GM12878 (cell line): ENCODE data around the gene CLIP2. TPM values are rescaled to one million over a fixed set of nuclear protein-coding genes. Genes with fewer than 3 reads are reported as not detected.

Source experiments
- ATAC-seq: fragments of 200-7000 bp; cut with Tn5 transposase; 3 replicates; pipeline ENCODE4 v1.9.1; 2020; ENCODE audit warnings: mild to moderate bottlenecking, moderate library complexity
- BruUV-seq: library from RNA; stranded (reverse); fragments of 400-500 nt; replicated peaks from 2 replicates; lab custom pipeline; 2021; lab: Mats Ljungman, UMichigan
- CTCF ChIA-PET: fragments of 300-600 bp; sonication (Branson Sonifier 250); formaldehyde crosslinking; extraction: SDS; loops from one replicate; lab custom pipeline; 2021; ENCODE audit warnings: inconsistent platforms; lab: Yijun Ruan, JAX
- POLR2A ChIA-PET: fragments of 350-600 bp; formaldehyde crosslinking; extraction: SDS; loops from one replicate; lab custom pipeline; 2021; ENCODE audit warnings: inconsistent platforms; lab: Charles Lee
- RAD21 ChIA-PET: fragments of 300-600 bp; sonication (Branson Sonifier 250); formaldehyde crosslinking; loops from one replicate; lab custom pipeline; 2023; ENCODE audit warnings: antibody characterized with exemption; ENCODE audit not compliant: unreplicated experiment; lab: Charles Lee
- SMC1A ChIA-PET: fragments of 300-600 bp; sonication (Branson Sonifier 250); formaldehyde crosslinking; loops from one replicate; lab custom pipeline; 2023; ENCODE audit not compliant: unreplicated experiment, uncharacterized antibody; lab: Charles Lee
- DNase-seq: peaks from one replicate; pipeline ENCODE4 v3.0.0-alpha.2; 2011; ENCODE audit warnings: low read depth, low spot score
- FAIRE-seq: peaks from 3 replicates; lab custom pipeline; 2011; peaks lifted over from hg19 to GRCh38; lab: Jason Lieb, UNC
- H2AFZ ChIP-seq: 2 replicates; pipeline ENCODE4 v1.6.0; 2011; ENCODE audit warnings: low read depth, low read length, control low read depth; ENCODE audit not compliant: control insufficient read depth
- H3K27ac ChIP-seq: 2 replicates; pipeline ENCODE4 v1.5.1; 2011; ENCODE audit warnings: control low read depth; ENCODE audit not compliant: control insufficient read depth, insufficient read depth
- H3K27me3 ChIP-seq, 2 experiments: replicated peaks in 1 of 2; 2 replicates each; pipeline versions ENCODE4 v1.6.0 to v1.6.1; 2011; ENCODE audit warnings: low read length in 1 of 2; ENCODE audit not compliant: control insufficient read depth in 2 of 2, insufficient read depth in 2 of 2
- H3K36me3 ChIP-seq, 2 experiments: 2 replicates each; pipeline ENCODE4 v1.5.1; 2011; ENCODE audit warnings: low read length in 1 of 2; ENCODE audit not compliant: control insufficient read depth in 2 of 2, insufficient read depth in 2 of 2
- H3K4me1 ChIP-seq: 2 replicates; pipeline ENCODE4 v1.6.1; 2011; ENCODE audit warnings: mild to moderate bottlenecking, low read length, moderate library complexity, mixed read lengths; ENCODE audit not compliant: control insufficient read depth, insufficient read depth
- H3K4me2 ChIP-seq: 2 replicates; pipeline ENCODE4 v1.6.0; 2011; ENCODE audit warnings: control low read depth; ENCODE audit not compliant: control insufficient read depth, insufficient read depth
- H3K4me3 ChIP-seq: fragments of 200-600 bp; sonication (generic); 2 replicates; pipeline ENCODE4 v1.5.1; 2016
- H3K79me2 ChIP-seq: 2 replicates; pipeline ENCODE4 v1.6.0; 2011; ENCODE audit warnings: low read length; ENCODE audit not compliant: control insufficient read depth, insufficient read depth
- H3K9ac ChIP-seq: 2 replicates; pipeline ENCODE4 v1.8.0; 2011; ENCODE audit warnings: low read length, control low read depth, mixed read lengths; ENCODE audit not compliant: control insufficient read depth, insufficient read depth
- H3K9me3 ChIP-seq: replicated peaks from 3 replicates; pipeline ENCODE4 v1.5.1; 2011; ENCODE audit warnings: mild to moderate bottlenecking, low read length; ENCODE audit not compliant: control insufficient read depth, insufficient read depth
- H4K20me1 ChIP-seq: 2 replicates; pipeline ENCODE4 v1.6.0; 2011; ENCODE audit not compliant: control insufficient read depth, insufficient read depth
- CREM ChIP-seq: IDR thresholded peaks from 2 replicates; pipeline ENCODE4 v1.6.1; 2014; ENCODE audit warnings: antibody characterized with exemption, low read depth
- EZH2 ChIP-seq: IDR thresholded peaks from 2 replicates; pipeline ENCODE4 v1.6.1; 2012; ENCODE audit warnings: low read depth, mild to moderate bottlenecking, control low read depth, inconsistent platforms, low read length, borderline replicate concordance; ENCODE audit not compliant: control insufficient read depth
- GABPA ChIP-seq: IDR thresholded peaks from 2 replicates; pipeline ENCODE4 v1.6.1; 2014; ENCODE audit warnings: antibody characterized with exemption, low read depth, mild to moderate bottlenecking, inconsistent platforms
- JUNB ChIP-seq: IDR thresholded peaks from 2 replicates; pipeline ENCODE4 v1.6.1; 2016; ENCODE audit warnings: antibody characterized with exemption, mild to moderate bottlenecking
- MYC ChIP-seq: IDR thresholded peaks from 2 replicates; pipeline ENCODE4 v1.6.1; 2011; ENCODE audit warnings: mild to moderate bottlenecking, low read length, moderate library complexity, inconsistent platforms; ENCODE audit not compliant: insufficient read depth, insufficient replicate concordance, insufficient read length, severe bottlenecking
- PAX5 ChIP-seq: IDR thresholded peaks from 2 replicates; pipeline ENCODE4 v1.6.1; 2011; ENCODE audit warnings: low read depth, low read length, borderline replicate concordance
- POU2F2 ChIP-seq: IDR thresholded peaks from 3 replicates; pipeline ENCODE4 v1.6.1; 2011; ENCODE audit warnings: low read depth, mild to moderate bottlenecking, low read length, borderline replicate concordance
- RAD21 ChIP-seq: IDR thresholded peaks from 2 replicates; pipeline ENCODE4 v1.6.1; 2011; ENCODE audit warnings: mild to moderate bottlenecking, low read depth, low read length, moderate library complexity; ENCODE audit not compliant: insufficient read depth
- RBBP5 ChIP-seq: fragments of 200-600 bp; sonication (generic); conservative IDR thresholded peaks from 2 replicates; pipeline ENCODE4 v1.6.1; 2016
- RELA ChIP-seq: fragments of 450-650 bp; IDR thresholded peaks from 2 replicates; pipeline ENCODE4 v1.8.0; 2014; ENCODE audit warnings: borderline replicate concordance; ENCODE audit not compliant: partially characterized antibody
- YY1 ChIP-seq: IDR thresholded peaks from 2 replicates; pipeline ENCODE4 v1.6.1; 2011; ENCODE audit warnings: low read depth, mild to moderate bottlenecking, low read length
- ZNF274 ChIP-seq: IDR thresholded peaks from one replicate; pipeline ENCODE4 v1.8.0; 2011; ENCODE audit not compliant: insufficient read length, insufficient read depth
- ZNF384 ChIP-seq: IDR thresholded peaks from 2 replicates; pipeline ENCODE4 v1.6.1; 2012; ENCODE audit warnings: low read depth, mild to moderate bottlenecking, low read length, improper control_type of control experiment, borderline replicate concordance
- WGBS: methylation state at CpG from one replicate; pipeline ENCODE4 v1.1.6; 2016; ENCODE audit warnings: low lambda C conversion rate; ENCODE audit not compliant: insufficient replicate concordance, insufficient coverage; ENCODE audit errors: missing lambda C conversion rate; 5-methylcytosine and 5-hydroxymethylcytosine counted together
- in situ Hi-C: fragments of 300-500 bp; cut with MboI; formaldehyde crosslinking; loops from 9 replicates; pipeline ENCODE4 v1.14.3; 2018; ENCODE audit warnings: mixed read lengths
- intact Hi-C: fragments of 100-400 bp; cut with micrococcal nuclease; formaldehyde crosslinking; loops from one replicate; pipeline ENCODE4 v1.14.2; 2022; ENCODE audit not compliant: unreplicated experiment
- polyA plus RNA-seq, 11 experiments: library from polyadenylated mRNA; depleted of rRNA in 4 of 11; unstranded in 6 of 11; stranded (reverse) in 5 of 11; fragments of >200 nt; fragmentation: Nextera tagmentation in 4 of 11; fragmentation: Illumina TruSeq in 1 of 11; extraction: Ambion mirVana in 4 of 11; extraction: Trizol in 1 of 11; gene quantifications; 1 replicate in 1 of 11; 2 replicates in 10 of 11; pipeline versions ENCODE4 v1.2.1 to v1.2.3, GENCODE V29; 2011 to 2016; ENCODE audit warnings: inconsistent platforms in 2 of 11, missing spikeins in 2 of 11, low read depth in 1 of 11
- total RNA-seq, 4 experiments: library from RNA; depleted of rRNA in 3 of 4; stranded (reverse); fragments of >200 nt in 3 of 4; fragmentation: Illumina TruSeq in 1 of 4; extraction: Trizol in 1 of 4; gene quantifications; 2 replicates each; pipeline versions ENCODE4 v1.2.1 to v1.2.3, GENCODE V29; 2013 to 2021
- TF ChIP-seq, protein P1 (sequence below): IDR thresholded peaks from 2 replicates; pipeline ENCODE4 v1.6.1; 2011; ENCODE audit warnings: mild to moderate bottlenecking, low read depth, low read length, moderate library complexity; ENCODE audit not compliant: insufficient replicate concordance
- TF ChIP-seq, protein P2 (sequence below): fragments of 150-350 bp; IDR thresholded peaks from 2 replicates; pipeline ENCODE4 v1.6.1; 2014; ENCODE audit warnings: mild to moderate bottlenecking, low read depth, low read length

Gene CLIP2
- total and polyA plus RNA-seq, 10 of the 15 experiments (the other 5 are each of a cell fraction or from before 2014, with no cell fraction given): 0.26 to 56.3 (median 21.0) TPM

DNA sequence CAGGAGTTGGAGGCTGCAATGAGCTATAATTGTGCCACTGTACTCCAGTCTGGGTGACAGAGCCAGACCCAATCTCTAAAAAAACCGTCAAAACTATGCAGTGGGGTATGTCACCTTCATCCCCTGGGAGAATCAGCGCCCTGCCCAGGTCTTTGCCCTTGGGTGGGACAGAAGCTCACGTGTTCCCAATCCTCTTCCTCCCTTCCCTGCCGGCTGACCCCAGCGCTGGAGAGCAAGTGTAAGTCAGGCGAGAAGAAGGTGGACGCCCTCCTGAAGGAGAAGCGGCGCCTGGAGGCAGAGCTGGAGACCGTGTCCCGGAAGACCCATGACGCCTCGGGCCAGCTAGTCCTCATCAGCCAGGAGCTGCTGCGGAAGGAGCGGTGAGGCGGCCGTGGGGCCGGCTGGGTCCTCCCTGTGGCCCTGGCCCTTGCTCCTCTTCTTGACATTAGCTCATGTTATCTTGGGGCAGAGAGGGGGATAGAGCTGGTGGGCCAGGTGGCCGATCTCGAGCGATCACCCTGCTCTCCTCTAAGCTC, 99.7 kb downstream of the CLIP2 start:
- Histone ChIP-seq H3K4me3 (no peak overlapping the region), H3K4me1 (no peaks in the 10 kb centered on the region), H3K9ac (no peak overlapping the region), H3K27ac (no peak overlapping the region), H3K27me3 (no peaks in the 10 kb centered on the region), H3K79me2 (no peaks in the 10 kb centered on the region), H3K4me2 (no peak overlapping the region), H4K20me1 (no peaks in the 10 kb centered on the region)
- in situ Hi-C loops: no loop called here
- ChIA-PET RAD21 (interaction anchor here (1.2 kb wide), 1 partner anchor 12 kb away, joined by 3 read pairs; no protein-coding TSS in a partner anchor), CTCF (interaction anchor here (0.7 to 3.2 kb wide), 7 partner anchors 9 to 182 kb away, joined by 3 to 14 read pairs (median 5); no protein-coding TSS in a partner anchor), POLR2A (no interaction called here), SMC1A (interaction anchor here (0.8 to 4.1 kb wide), 4 partner anchors 12 to 182 kb away, joined by 3 to 16 read pairs (median 6); no protein-coding TSS in a partner anchor)
- no TSS peak for BruUV-seq
- FAIRE-seq (no peak), DNase-seq (no peak), ATAC-seq (no peak)
- intact Hi-C loops: no loop called here
- TF ChIP-seq YY1: no peak
- TF ChIP-seq POU2F2: no peak
- no peak for TF ChIP-seq RAD21
- no peak for TF ChIP-seq RELA
- TF ChIP-seq, protein P1, sequence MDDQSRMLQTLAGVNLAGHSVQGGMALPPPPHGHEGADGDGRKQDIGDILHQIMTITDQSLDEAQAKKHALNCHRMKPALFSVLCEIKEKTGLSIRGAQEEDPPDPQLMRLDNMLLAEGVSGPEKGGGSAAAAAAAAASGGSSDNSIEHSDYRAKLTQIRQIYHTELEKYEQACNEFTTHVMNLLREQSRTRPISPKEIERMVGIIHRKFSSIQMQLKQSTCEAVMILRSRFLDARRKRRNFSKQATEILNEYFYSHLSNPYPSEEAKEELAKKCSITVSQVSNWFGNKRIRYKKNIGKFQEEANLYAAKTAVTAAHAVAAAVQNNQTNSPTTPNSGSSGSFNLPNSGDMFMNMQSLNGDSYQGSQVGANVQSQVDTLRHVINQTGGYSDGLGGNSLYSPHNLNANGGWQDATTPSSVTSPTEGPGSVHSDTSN: no peak
- no peak for TF ChIP-seq EZH2
- no peak for TF ChIP-seq ZNF274
- no peak for TF ChIP-seq ZNF384
- TF ChIP-seq, protein P2, sequence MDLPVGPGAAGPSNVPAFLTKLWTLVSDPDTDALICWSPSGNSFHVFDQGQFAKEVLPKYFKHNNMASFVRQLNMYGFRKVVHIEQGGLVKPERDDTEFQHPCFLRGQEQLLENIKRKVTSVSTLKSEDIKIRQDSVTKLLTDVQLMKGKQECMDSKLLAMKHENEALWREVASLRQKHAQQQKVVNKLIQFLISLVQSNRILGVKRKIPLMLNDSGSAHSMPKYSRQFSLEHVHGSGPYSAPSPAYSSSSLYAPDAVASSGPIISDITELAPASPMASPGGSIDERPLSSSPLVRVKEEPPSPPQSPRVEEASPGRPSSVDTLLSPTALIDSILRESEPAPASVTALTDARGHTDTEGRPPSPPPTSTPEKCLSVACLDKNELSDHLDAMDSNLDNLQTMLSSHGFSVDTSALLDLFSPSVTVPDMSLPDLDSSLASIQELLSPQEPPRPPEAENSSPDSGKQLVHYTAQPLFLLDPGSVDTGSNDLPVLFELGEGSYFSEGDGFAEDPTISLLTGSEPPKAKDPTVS: no peak
- TF ChIP-seq GABPA: no peak
- no peak for TF ChIP-seq RBBP5
- TF ChIP-seq CREM: no peak
- no peak for TF ChIP-seq PAX5
- no peak for TF ChIP-seq MYC
- TF ChIP-seq JUNB: no peak
- TF ChIP-seq, all 136 proteins: peak for 0
- no peaks in the 10 kb centered on the region for H3K9me3 ChIP-seq
- peaks cover 8 to 11% of the 10 kb centered on the region in 2 experiments; a peak in 3 of 4 replicates for H3K36me3 ChIP-seq
- 93% methylated on average over 21 of the region's 21 CpGs for WGBS
- no peak overlapping the region for H2AFZ ChIP-seq
